ENCODE measurements around the gene SRCIN1.

Gene SRCIN1

DNA sequence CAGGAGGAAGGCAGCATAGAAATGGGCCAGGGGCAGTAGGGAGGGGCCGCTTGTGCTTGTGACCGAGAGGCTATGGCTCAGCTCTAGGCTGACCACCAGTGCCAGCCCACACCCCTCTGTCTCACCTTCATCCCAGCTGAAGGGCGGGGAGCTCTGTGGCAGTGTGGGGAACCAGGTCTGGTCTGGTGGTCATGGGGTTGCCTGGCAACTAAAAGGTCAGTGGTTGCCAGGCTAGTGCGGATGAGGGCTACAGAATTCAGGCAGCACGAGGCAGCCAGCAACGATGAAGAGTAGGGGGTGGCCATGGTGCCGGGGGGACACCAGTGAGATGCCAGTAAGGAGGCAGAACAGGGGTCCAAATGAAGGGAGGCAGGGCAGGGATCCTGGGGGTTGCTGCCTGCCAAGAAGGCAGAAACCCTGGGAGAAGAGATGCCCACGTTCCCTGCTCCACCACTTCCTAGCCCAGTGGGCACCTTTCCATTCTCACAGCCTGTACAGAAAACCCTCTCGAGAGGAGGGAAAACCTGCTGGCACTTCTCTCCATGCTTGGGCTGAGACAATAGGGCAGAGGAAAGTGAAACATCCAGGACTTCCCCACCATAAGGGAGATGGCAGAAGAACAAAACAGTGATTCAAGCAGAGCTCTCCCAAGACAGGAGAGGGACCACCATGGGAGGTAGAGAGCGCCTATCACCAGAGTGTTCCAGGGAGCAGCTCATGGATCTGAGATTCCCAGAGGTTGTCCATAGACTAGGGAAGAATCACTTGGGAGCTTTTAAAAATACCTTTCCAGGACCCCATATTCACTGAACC lies 39.7 kb downstream of the SRCIN1 start:
- TF ChIP-seq FOXP2 (optimal IDR thresholded peaks at IDR 0.05; ENCODE audit: borderline replicate concordance, extremely low read depth, extremely low read length, insufficient read depth) = no peak
- TF ChIP-seq SIN3A (IDR thresholded peaks at IDR 0.05; ENCODE audit: borderline replicate concordance, insufficient read depth, low read length) = no peak
- no peak for TF ChIP-seq TAF1 (IDR thresholded peaks at IDR 0.05; ENCODE audit: borderline replicate concordance, insufficient read depth, low read length)
- no peak for TF ChIP-seq POLR2AphosphoS5 (IDR thresholded peaks at IDR 0.05; ENCODE audit: low read depth, low read length)
- TF ChIP-seq, protein P1, sequence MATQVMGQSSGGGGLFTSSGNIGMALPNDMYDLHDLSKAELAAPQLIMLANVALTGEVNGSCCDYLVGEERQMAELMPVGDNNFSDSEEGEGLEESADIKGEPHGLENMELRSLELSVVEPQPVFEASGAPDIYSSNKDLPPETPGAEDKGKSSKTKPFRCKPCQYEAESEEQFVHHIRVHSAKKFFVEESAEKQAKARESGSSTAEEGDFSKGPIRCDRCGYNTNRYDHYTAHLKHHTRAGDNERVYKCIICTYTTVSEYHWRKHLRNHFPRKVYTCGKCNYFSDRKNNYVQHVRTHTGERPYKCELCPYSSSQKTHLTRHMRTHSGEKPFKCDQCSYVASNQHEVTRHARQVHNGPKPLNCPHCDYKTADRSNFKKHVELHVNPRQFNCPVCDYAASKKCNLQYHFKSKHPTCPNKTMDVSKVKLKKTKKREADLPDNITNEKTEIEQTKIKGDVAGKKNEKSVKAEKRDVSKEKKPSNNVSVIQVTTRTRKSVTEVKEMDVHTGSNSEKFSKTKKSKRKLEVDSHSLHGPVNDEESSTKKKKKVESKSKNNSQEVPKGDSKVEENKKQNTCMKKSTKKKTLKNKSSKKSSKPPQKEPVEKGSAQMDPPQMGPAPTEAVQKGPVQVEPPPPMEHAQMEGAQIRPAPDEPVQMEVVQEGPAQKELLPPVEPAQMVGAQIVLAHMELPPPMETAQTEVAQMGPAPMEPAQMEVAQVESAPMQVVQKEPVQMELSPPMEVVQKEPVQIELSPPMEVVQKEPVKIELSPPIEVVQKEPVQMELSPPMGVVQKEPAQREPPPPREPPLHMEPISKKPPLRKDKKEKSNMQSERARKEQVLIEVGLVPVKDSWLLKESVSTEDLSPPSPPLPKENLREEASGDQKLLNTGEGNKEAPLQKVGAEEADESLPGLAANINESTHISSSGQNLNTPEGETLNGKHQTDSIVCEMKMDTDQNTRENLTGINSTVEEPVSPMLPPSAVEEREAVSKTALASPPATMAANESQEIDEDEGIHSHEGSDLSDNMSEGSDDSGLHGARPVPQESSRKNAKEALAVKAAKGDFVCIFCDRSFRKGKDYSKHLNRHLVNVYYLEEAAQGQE (IDR thresholded peaks at IDR 0.05; ENCODE audit: insufficient read depth in 1 of 2, low read depth in 2 of 2, low read length in 2 of 2) = no peak

DNA sequence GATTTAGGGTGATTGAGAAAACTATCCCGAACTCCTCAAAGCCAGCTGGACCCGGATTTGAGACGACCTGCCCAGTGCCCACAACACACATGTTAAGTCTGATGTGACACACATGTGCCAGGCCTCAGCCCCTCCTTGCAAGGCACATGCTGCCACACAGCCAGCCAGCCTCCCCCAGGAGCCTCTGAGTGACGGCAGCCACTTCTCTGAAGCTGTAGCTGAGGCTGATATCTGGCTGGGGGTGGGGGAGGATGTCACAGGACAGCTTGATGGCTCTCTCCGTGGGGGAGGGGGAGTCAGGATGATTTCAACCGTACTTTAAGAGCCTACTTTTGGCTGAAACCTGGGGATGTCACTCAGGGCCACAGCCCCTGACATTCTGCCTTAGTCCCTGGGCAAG lies 40.9 kb downstream of the SRCIN1 start:
- TF ChIP-seq FOXP2 (optimal IDR thresholded peaks at IDR 0.05; ENCODE audit: borderline replicate concordance, extremely low read depth, extremely low read length, insufficient read depth) (no peak), TAF1 (IDR thresholded peaks at IDR 0.05; ENCODE audit: borderline replicate concordance, insufficient read depth, low read length) (no peak), SIN3A (IDR thresholded peaks at IDR 0.05; ENCODE audit: borderline replicate concordance, insufficient read depth, low read length) (no peak), POLR2AphosphoS5 (IDR thresholded peaks at IDR 0.05; ENCODE audit: low read depth, low read length) (no peak)
- TF ChIP-seq, protein P1 (IDR thresholded peaks at IDR 0.05; ENCODE audit: insufficient read depth in 1 of 2, low read depth in 2 of 2, low read length in 2 of 2) = no peak

DNA sequence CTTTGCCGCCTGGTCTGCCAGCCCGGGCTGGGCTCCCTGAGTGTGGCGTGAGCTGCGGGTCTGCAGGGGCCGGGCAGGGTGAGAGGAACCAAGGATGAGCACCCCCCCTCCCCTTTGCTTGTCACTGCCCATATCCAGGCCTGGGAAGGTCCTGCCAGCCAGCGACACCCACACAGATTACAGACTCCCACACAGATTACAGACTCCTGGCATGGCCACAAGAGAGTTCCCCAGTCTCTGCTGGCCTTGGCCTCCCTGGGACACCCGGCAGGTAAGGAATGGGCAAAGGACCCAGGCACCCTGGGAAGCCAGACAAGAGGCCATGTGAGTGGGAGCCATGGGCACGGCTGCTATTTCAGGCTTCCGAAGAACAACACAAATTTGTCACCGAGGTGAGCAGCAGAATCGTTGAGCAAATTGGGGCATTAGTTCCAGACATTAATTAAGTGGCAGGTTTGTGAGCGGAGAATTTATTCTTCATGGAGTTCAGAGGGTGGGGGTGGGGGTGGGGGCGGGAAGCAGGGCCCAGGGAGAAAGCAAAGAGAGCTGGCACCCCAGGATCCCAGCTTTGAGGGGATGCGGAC lies 41.4 kb downstream of the SRCIN1 start:
- no peak for TF ChIP-seq TAF1 (IDR thresholded peaks at IDR 0.05; ENCODE audit: borderline replicate concordance, insufficient read depth, low read length)
- TF ChIP-seq SIN3A (IDR thresholded peaks at IDR 0.05; ENCODE audit: borderline replicate concordance, insufficient read depth, low read length) = no peak
- TF ChIP-seq, protein P1 (IDR thresholded peaks at IDR 0.05; ENCODE audit: insufficient read depth in 1 of 2, low read depth in 2 of 2, low read length in 2 of 2) = no peak
- no peak for TF ChIP-seq FOXP2 (optimal IDR thresholded peaks at IDR 0.05; ENCODE audit: borderline replicate concordance, extremely low read depth, extremely low read length, insufficient read depth)
- TF ChIP-seq POLR2AphosphoS5 (IDR thresholded peaks at IDR 0.05; ENCODE audit: low read depth, low read length) = no peak

DNA sequence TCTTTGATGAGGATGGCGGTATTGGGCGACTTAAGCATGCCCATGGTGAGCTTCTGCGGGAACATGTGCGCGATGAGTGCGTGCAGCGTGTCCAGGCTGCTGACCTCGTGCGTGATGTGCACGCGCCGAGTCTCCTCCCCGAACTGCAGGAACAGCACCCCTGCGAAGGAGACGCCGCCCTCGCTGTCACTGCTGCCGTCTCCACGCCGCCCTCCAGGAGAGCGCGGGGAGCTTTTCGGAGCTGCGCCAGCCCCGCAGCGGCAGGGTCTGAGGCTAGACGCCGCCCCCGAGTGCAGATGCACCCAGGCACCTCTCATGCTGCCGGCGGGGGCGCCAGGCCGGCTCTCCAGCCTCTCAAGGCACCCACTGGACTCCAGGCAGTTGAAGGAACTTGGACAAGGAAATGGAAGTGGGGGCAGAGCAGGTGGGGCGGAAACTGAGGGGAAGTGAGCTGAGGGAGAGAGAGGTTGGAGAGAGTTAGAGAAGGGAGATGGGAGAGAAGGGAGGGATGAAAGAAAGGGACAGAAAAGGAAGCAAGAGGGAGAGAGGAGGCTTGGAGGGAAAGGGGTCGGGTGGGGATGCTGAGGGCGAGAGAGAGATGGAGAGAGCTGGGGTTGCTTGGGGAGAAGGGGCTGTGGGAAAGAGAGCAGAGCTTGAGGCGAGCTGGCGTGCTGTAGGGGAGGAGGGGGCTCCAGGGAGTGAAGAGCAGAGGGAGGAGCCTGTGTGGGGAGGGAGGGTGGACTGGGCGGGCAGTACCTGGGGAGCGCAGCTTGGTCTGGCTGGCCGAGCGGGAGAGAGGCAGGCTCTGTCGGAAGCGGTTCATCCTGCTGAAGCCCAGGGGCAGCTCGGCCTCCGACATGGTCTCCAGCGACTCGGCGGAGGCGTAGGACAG lies 42.1 kb downstream of the SRCIN1 start:
- no peak for TF ChIP-seq TAF1 (IDR thresholded peaks at IDR 0.05; ENCODE audit: borderline replicate concordance, insufficient read depth, low read length)
- TF ChIP-seq, protein P1 (IDR thresholded peaks at IDR 0.05; ENCODE audit: insufficient read depth in 1 of 2, low read depth in 2 of 2, low read length in 2 of 2) = no peak
- TF ChIP-seq POLR2AphosphoS5 (IDR thresholded peaks at IDR 0.05; ENCODE audit: low read depth, low read length) = no peak
- TF ChIP-seq FOXP2 (optimal IDR thresholded peaks at IDR 0.05; ENCODE audit: borderline replicate concordance, extremely low read depth, extremely low read length, insufficient read depth) = no peak
- no peak for TF ChIP-seq SIN3A (IDR thresholded peaks at IDR 0.05; ENCODE audit: borderline replicate concordance, insufficient read depth, low read length)
